ENCODE results near the gene DCDC2.

- no peak for TF ChIP-seq CTCF (IDR thresholded peaks at IDR 0.05)
- TF ChIP-seq POLR2A (IDR thresholded peaks at IDR 0.05) = no peak
- TF ChIP-seq POLR2AphosphoS5 (IDR thresholded peaks at IDR 0.05) = no peak
Observed at GRCh38 chr6:24145690-24146131, 212.1 kb downstream of the DCDC2 start.
